ENCODE measurements around the gene COL28A1. TPM values are rescaled to one million over a fixed set of nuclear protein-coding genes. Genes with fewer than 3 reads are reported as not detected.

COL28A1 gene
- total RNA-seq (2014; rRNA removed; shearing (Covaris generic)), result 0.26 TPM in 1 of 2 replicates, not detected in the other

GRCh38 chr7:7535691-7536090 lies at the start of gene COL28A1:
Gene COL28A1 (minus strand): TSS chr7:7535873. CDS start chr7:7532875, 2,998 bp downstream.
- no peak for DNase-seq (ENCODE audit: low spot score)

GRCh38 chr7:7584653-7585052 lies 49.0 kb upstream of the COL28A1 start:
- DNase-seq (ENCODE audit: low spot score), result no peak

DNA sequence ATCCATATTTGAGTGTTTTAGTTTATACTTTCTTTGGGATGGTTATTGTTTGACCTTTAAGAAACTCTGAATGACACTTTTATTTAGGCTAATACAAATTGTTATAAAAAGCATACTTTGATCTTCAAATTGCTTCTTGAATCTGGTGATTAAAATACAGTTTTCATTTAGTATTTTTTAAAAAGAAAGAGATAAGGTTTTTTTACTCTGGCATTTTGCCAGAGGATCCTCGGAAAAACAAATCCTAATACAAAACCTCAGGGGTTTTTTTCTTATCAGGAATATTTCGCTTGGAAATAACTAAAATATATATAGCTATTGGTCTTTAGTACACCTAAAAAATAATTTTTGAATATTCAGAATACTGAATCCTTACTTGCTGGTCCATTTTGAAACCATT lies 48.1 kb upstream of the COL28A1 start:
- DNase-seq (ENCODE audit: low spot score), result no peak

GRCh38 chr7:7582596-7582995 lies 46.9 kb upstream of the COL28A1 start:
- no peak for DNase-seq (ENCODE audit: low spot score)

- no peak for DNase-seq (ENCODE audit: low spot score)
Measured at GRCh38 chr7:7581531-7582179, 46.0 kb upstream of the COL28A1 start.

DNA sequence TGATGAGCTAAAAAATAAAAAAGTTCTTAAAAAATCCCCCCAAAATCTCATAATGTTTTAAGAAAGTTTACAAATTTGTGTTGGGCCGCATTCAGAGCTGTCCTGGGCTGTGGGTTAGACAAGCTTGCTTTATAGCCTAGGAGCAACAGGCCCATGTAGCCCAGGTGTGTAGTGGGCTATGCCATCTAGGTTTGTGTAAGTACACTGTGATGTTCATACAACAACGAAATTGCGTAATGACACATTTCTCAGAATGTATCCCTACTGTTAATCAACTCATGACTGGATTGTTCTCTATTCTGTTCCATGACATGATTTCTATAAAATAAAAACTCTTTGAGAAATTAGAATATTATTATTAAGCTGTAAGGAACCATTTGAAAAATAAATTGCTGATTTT lies 44.0 kb upstream of the COL28A1 start:
- DNase-seq (ENCODE audit: low spot score), result no peak

- no peak for DNase-seq (ENCODE audit: low spot score)
Measured at GRCh38 chr7:7577888-7578287, 42.2 kb upstream of the COL28A1 start.

- DNase-seq (ENCODE audit: low spot score), result no peak
Measured at GRCh38 chr7:7576344-7576743, 40.7 kb upstream of the COL28A1 start.

DNA sequence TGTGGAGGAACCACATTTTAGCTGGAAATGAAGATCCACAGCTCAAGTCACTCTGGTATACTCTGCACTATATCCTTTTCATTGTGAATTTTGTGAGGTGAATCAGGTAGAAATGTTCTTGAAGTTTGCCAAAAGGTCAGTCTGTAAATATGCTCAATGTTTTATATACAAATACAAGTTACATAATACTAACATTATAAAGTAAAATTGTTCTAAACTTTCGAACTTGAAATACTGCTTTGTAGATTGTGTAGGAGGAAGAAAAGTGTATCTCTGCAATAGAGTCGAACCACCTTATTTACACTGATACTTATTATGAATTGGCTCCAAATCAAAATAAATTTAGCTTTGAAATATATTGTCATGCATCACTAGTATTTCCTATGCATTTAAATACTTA lies 38.0 kb upstream of the COL28A1 start:
- DNase-seq (ENCODE audit: low spot score), result no peak

DNA sequence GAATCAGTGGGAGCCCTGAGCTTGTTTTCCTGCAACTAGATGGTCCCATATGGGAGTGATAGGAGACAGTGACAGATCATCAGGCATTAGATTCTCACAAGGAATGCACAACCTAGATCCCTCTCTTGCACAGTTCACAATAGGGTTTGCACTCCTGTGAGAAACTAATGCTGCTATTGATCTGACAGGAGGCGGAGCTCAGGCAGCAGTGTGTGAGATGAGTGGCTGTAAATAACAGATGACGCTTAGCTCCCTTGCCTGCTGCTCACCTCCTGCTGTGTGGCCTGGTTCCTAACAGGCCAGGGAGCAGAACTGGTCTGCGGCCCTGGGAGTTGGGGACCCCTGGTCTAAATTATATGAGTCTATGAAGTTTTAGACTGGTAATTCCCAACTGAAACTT lies 34.9 kb upstream of the COL28A1 start:
- no peak for DNase-seq (ENCODE audit: low spot score)

DNA sequence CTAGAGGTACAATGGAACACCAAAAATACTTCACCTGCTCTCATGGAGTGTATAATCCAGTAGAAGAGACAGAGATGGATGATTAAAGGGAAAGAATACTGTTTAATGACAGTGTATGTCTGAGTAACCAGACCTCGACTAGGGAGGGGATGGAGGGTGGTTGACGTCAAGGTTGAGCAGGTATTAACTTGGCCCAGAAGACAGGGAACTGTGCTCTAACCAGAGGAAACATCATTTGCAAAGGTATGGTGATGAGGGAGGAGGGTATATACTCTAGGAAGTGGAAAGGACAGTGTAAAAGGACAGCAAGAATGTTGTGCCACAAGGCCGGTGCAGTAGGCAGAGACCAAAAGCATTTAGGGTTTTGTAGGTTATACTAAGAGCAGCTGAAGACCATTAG lies 33.9 kb upstream of the COL28A1 start:
- DNase-seq (ENCODE audit: low spot score), result no peak

GRCh38 chr7:7569081-7569527 lies 33.4 kb upstream of the COL28A1 start:
- DNase-seq (ENCODE audit: low spot score), result no peak

- DNase-seq (ENCODE audit: low spot score), result no peak
Measured at GRCh38 chr7:7568553-7568952, 32.9 kb upstream of the COL28A1 start.

DNA sequence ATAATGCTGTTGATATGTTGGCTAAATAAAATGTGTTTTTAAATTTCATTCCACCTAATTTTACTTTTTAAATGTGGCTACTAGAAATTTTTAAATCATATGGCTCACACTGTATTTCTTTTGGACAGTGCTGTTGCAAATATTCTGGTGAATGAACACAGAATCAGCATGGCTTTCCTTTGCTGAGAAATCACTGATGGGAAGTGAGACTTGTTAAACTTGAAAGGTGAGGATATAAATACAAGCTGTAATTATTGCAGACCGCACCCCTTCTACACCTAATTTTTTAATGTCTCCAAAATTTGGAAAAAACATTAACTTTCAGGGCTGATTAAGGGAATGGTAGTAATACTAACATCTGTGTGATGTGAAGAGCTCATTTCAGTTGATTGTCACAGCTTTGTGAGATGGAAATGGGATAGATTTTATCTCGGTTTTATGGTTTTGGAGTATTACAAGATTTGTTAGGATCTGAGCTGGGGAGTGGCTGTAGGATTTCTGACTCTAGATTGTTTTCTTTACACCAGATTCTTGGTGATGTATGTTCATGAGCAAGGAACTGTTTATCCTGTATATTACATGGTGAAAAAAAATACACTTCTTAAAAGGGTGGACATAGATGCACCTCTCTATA lies 32.3 kb upstream of the COL28A1 start:
- DNase-seq (ENCODE audit: low spot score), result no peak

- peak; percentile 75 for DNase-seq (ENCODE audit: low spot score)
Measured at GRCh38 chr7:7566651-7567611, 31.3 kb upstream of the COL28A1 start, which contains the start of gene MIOS. Gene MIOS (plus strand): TSS chr7:7566884. CDS start chr7:7572476, 5,592 bp downstream.

- peak; percentile 9 for DNase-seq (ENCODE audit: low spot score)
Measured at GRCh38 chr7:7565746-7566650, 30.3 kb upstream of the COL28A1 start.

DNA sequence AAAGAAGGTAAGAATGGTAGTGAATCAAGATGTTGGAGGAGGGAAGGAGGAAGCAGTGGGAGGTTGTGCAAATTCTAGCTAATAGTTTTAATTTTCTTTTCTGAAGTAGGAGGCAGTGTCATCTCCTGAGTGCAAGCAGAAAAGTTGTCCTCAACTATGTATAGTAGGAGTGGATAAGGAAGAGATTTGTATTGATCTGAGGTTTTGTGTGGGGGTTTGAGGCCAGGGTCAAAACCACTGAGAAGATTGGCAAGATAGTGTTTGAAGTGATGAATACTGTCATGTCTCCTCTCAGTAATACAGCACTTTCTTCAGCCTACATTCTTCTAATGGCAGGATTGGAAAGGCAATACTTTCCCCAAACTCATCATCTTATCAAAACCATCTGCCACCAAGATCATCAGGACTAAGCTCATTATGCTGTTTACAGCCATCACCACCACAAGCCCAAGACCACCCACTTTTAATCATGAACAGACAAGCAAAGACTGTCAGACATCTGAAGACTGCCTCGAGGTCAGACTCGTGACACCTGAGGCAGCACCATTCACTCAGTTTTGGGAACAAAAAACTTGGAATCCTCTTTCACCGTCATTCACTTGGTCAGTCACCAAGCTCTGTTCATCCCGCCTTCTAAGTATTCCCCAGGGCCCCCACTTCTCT lies 29.5 kb upstream of the COL28A1 start:
- DNase-seq (ENCODE audit: low spot score), result no peak

GRCh38 chr7:7564323-7564780 lies 28.7 kb upstream of the COL28A1 start:
- DNase-seq (ENCODE audit: low spot score), result peak; percentile 93

- DNase-seq (ENCODE audit: low spot score), result no peak
Measured at GRCh38 chr7:7563813-7564212, 28.1 kb upstream of the COL28A1 start.

DNA sequence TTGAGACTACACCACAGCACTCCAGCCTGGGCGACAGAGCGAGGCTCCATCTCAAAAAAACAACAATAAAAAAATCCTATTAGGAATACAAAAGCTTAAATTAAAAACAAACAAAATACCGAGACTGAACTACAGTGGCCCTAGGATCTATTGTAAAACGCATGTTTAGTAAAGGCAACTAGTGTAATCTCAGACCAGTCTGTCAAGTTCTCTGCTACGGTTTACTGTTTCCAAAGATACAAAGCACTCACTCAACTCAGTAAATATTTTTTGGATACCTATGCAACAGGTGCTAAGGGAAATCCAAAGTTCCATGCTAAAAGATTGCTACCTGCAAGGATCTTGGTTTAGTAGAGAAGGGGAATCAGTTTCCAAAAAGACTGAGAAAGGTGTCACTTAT lies 27.6 kb upstream of the COL28A1 start:
- no peak for DNase-seq (ENCODE audit: low spot score)

DNA sequence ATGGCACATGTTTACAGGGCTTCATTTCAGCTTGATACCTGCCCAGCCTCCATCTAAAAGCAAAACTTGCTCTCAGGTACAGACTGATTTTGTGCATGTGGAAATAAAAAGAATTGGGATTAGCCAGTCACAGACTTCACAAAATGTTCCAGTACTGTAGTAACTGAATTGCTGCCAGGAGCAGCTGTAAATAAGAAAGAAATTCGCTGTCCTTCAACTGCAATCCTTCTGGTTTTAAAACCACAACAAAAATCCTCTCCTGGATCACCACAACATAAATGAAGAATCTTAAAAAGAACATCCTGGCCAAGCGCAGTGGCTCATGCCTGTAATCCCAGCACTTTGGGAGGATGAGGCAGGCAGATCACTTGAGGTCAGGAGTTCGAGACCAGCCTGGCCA lies 27.1 kb upstream of the COL28A1 start:
- peak; percentile 45 for DNase-seq (ENCODE audit: low spot score)

Data from A172 (cell line).